ENCODE data around the gene SLCO3A1.
"Not testable (repeated sequence)": the region's sequence is repeated elsewhere in the genome, so short reads cannot be mapped to it uniquely, and the experiment has no call there.

The SLCO3A1 gene

DNA sequence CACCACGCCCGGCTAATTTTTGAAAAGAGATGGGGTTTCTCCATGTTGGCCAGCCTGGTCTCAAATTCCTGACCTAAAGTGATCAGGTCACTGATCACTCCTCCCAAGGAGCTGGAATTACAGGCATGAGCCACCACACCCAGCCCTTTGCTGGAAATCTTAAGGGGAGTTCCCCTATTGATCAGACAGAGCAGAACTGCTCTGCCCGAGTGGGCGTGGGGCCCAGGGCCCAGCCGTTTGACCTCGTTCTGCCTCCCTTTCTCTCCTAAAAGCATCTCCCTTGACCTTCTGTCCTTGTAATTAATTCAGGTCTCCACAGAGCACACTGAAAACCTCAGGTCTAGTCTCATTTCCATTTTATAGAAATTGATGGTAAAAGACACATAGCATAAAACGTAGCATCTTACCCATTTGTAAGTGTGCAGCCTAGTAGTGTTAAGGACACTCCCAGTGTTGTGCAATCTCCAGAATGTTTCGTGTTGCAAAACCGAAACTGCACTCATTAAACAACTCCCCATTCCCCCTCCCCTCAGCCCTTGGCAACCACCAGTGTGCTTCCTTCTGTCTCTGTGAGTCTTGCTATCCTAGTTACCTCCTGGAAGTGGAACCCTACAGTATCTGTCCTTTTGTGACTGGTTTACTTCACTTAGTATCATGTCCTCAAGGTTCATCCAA lies 89.3 kb downstream of the SLCO3A1 start:
- peak; percentile 29 for DNase-seq

DNA sequence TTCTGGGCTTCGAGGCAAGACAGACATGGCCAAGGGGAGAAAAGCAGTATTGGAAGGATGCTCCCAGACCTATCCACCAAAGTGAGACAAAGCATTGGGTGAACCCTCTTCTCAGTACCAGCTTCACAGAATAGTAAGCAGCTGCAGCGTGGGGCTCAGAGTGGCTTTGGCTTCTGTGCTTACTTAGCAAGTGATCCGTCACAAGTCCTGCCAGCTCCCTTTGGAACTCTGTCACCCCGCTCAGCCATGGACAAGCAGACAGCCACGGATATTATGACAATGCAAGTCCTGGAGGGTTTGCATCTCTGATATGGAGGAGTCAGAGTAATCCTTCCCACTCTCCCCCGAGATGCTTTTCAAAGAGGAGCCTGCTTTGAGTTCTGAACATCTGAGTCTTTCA lies 90.8 kb downstream of the SLCO3A1 start:
- no peak for DNase-seq

DNA sequence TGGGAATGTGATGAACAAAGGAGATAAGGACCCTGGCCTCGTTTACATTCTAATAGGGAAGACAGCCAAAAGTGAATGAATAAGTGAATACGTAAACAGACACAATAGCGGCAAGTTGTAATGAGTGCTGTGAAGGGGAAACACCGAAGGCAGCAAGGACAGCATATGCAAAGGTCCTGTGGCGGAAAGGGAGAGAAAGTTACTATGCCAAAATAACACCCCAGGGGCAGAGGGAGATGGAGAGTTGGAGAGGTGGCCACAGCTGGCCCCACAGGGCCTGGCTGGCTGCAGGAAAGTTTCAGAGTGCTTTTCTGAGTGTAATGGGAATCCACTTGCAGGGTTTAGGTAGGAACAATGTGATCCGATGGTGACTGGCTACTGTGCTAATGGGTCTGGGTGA lies 91.9 kb downstream of the SLCO3A1 start:
- DNase-seq, result no peak

DNA sequence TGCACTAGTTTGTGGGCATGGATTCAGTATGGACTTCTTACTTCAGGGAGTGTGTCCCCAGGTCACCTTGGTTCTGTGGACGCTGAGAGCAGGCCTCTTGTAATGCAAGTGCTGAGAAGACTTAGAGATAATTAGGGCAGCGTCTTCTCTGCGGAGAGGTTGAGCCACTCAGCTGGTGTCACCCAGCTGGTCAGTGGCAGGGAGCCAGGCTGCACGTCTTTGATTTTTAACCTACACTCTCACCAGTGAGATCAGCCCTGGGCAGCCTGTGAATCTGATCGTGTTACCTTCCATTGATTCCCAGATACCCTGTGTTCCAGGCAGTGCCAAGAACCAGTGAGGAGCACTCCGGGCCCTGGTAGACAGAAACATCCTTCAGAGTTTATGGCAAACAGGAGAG lies 92.6 kb downstream of the SLCO3A1 start:
- DNase-seq, result no peak

DNA sequence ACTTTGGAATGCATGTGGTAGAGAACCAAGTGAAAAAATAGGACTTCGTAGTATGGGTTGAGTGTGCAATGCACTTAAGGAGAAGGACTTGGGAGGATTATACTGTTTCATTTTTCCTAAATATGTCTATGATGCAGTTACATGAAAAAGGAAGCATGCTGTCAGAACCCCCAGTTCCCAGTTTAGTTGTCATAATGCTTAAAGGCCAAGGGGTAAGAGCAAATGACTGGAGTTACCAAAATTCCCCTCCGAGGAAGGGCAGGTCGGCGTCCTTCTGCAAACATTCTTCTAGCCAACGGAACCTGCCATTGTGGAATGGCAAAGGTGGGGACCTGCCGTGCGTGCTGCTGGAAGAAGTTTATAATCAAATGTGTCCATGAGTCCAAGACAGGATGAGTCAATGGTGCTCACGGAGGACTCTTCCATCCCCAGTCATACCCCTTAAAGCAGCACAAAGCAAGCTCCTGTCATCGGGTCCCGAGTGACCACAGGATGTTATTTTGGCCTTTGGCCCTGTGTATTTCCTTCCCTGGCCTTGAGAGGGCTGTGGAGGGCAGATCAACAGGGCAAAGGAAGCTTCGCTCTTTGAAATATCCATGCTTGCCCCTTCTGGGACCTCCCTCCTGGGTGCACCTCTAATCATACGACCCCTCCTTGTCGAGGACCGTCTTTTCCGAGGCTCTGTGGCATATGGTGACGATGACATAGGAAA lies 93.2 kb downstream of the SLCO3A1 start:
- DNase-seq, result no peak

DNA sequence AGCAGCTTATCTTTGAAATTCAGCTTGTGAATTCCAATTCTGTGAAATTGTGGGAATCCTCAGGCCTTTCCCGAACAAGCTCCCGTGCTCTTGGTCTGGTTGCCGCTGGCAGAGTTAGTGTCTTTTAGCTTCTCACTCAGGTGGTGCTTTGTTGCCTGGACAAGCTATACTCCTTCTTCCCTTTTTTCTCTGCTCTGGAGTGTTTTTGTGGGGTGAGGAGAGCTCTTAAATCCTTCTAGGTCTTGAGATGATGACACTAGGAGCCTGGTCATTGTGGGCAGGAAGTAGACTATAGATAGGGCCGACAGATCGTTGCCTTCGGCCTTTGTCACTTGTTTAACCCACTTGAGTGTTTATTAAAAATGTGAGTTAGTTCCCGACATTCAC lies 93.8 kb downstream of the SLCO3A1 start:
- DNase-seq, result no peak

DNA sequence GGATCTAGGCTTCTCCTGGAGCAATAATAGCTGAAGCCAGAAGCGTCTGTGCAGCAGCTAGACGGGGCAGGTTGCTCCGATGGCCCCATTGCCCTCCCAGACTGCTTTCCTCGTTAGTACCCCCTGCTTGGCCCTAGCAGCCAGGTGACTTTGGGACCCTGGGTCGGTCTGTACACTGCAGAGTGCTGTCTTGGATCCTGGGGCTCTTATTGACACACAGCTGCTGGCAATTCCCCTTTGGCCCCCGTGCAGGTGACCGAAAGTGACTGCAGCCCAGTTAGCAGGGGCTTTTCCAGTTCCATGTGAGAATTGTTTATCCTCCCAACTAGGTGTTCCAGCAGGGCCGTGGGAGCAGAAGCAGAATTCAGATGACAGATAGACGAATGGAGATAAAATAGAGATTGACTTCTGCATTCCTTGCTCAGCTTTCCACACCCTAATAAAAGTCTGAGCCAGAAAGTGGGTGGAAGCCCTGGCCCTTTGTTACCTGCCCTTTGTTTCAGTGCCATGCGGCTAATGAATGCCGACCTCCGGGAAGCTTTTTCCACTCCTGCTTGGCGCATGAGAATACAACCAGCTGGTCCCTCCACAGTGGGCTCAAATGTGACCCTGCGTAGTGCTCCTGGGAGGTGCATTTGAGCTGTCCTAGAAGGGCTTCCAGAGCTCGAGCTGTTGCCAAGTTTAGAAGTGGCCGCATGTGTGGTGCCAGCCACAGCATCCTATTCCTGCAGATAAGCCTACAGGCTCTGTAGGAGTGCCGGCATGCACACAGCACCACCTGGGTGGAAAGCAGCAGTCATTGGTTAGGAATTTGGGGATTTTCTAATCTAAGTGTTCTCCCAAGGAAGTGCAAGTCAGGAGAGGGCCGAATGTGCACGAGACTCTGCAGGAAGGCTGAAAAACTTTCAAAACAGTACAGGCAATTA lies 94.4 kb downstream of the SLCO3A1 start:
- no peak for DNase-seq

DNA sequence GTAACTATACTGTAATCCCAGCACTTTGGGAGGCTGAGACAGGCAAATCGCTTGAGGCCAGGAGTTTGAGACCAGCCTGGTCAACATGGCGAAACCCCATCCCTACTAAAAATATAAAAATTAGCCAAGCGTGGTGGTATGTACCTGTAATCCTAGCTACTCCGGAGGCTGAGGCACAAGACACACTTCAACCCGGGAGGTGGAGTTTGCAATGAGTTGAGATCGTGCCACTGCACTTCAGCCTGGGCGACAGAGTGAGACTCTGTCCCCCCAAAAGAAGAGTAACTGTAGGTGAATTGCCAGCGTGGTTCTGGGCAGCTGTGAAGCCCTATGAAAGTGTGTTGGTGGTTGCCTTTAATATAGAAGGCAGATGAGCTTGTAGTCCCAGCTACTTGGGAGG lies 95.9 kb downstream of the SLCO3A1 start:
- DNase-seq, result no peak

DNA sequence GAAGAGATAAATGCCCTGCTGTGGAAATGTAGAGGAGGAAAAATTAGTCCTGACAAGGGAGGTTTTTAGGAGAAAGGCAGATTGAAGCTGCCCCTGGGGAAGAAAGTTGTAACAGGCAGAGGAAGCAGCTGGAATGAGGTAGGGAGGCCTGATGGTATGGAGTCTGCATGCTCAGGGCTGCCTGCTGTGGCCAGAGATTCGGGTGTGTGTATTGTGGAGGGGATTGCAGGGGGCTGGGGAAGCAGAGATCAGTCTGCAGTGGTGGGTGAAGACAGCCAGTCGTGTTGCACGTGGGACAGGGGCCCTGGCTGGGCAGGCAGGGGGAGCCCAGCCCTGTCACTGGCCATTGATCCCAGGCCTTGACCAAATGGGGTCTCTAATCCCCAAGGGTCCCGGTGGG lies 96.5 kb downstream of the SLCO3A1 start:
- DNase-seq, result no peak

DNA sequence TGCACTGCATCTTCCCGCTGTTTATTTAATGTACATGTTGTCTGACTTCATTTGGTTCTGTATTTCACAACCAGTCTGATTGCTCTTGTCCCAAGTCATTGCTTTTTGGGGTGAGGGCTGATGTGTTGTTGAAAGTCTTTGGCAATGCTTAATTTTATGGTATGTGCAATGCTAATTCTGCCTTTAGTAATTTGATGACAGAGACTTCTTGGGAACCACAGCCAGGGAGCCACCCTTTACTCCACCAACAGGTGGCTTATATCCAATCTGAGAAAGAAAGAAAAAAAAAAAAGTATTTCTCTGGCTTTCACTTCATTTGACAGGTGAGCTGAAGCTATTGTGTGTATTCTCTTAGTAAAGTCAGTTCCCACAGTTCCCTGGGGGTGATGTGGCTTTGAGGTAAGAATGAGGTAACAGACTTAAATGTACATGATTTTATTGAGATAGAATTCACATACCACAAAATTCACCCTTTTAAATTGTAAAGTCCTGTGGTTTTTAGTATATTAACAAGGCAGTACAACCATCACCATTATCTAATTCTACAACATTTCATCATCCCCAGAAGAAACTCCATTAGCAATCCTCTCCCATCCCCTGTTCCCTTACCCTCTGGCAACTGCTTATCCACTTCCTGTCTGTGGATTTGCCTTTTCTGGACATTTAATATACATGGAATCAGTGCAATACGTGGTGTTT lies 97.3 kb downstream of the SLCO3A1 start:
- no peak for DNase-seq

DNA sequence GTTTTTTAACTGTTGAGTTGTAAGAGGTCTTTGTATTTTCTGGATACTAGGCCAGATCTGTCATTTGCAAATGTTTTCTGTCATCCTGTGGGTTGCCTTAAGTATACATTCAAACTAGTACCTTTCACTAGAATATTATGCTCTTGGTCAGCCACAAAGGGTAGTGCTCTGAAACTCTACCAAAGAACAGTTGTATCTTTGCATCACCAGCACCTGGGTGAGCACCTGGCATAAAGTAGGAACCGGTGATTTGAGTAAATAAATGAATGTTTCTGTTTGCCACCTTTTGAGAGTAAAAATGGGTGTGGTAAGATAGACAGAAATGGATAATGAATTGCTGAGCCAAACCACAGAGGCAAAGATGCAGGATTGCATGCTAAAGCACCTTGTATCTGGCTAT lies 98.7 kb downstream of the SLCO3A1 start:
- DNase-seq, result no peak

DNA sequence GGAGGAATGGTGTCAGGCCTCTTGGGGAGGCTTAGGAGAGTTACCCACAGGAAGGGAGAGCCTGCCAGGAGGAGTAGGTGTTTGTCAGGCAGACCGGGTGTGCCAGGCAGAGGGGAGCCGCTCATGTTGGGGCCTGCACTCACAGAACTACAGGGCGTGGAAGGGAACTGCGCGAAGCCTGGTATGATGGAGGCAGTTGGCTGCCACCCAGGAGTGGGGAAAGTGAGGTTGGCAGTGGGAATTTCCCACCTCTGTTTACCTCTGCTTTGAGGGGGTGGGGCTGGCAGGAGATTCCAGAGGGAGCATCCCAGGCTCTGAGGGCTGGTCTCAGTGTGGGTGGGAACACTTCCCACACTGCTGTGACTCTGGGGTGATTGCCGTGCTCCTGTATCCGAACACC lies 99.9 kb downstream of the SLCO3A1 start:
- DNase-seq, result no peak

DNA sequence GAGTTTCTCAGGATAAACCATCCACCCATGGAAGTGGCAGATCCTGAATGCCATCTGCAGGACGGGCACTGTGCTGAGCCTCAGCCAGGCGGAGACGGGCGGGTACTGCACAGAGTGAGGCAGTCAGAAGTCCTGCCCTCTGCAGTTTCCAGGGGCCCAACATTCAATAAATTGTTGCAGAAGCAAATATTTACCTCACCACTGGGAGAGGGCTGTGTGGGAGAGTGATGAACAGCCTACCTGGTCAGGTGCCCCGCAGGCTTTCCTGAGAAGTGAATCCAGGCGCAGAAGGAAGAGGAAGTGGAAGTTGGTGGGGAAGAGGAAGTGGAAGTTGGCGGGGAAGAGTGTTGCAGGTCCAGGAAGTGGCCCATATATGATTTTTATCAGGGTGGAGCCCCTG lies 100.8 kb downstream of the SLCO3A1 start:
- no peak for DNase-seq

DNA sequence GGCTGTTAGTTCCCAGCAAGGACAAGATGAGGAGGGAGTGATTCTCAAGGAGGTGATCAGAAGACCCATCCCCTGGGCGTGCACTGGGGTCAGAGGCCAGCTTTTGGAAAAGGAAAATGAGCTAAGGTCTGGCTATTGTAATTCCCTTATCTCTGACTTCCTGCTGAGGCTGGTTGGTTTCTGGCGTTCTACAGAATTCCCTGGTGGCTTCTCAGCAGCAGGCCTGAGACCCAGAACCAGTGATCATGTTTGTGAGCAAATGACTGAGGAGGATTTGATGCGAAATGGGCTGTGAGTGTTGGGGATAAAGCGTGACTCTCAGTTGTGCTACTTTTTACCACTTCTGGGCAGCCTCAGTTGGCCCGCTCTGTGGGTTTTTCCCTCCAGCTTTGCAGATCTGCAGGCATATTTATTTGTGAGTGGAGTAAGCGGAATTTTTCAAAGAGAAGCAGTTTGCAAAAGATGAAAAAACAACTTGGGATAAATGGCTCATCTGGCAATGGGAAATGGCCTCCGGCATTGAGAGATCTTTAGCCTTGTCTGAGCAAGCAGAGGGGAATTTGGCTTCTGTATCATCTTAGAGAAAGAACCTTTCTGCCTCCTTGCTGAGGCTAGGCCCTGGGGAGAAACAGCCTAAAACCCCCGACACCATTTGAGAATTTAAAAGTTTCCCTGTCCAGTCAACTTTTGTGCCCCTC lies 102.7 kb downstream of the SLCO3A1 start:
- DNase-seq, result no peak

DNA sequence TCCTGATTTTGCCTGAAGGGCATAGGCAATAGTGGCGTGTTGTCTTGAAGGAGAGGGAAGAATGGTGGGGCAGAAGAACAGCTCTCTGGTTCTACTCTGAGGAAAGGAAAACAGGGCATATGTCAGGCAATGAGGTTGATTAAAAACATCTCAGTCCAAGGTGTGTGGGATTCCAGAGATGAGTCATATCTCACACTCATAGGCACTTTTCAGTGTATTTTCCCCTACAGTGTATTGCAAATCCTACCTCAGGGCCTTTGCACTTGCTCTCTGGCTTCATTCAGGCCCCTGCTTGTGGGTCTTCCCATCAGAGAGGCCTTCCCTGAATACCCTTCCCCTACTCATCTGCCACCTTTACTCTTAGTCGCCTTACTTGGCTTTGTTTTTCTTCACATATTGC lies 107.8 kb downstream of the SLCO3A1 start:
- DNase-seq, result no peak

DNA sequence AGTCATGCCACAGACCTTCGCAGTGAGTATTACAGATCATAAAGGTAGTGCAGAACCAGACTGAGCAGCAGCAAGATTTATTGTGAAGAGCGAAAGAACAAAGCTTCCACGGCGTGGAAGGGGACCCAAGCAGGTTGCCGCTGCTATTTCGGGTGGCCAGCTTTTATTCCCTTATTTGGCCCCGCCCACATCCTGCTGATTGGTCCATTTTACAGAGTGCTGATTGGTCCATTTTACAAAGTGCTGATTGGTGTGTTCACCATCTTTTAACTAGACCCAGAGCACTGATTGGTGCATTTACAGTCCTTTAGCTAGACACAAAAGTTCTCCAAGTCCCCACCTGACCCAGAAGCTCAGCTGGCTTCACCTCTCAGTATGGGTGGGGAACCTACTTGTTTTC lies 110.2 kb downstream of the SLCO3A1 start:
- DNase-seq, result not testable (repeated sequence)

DNA sequence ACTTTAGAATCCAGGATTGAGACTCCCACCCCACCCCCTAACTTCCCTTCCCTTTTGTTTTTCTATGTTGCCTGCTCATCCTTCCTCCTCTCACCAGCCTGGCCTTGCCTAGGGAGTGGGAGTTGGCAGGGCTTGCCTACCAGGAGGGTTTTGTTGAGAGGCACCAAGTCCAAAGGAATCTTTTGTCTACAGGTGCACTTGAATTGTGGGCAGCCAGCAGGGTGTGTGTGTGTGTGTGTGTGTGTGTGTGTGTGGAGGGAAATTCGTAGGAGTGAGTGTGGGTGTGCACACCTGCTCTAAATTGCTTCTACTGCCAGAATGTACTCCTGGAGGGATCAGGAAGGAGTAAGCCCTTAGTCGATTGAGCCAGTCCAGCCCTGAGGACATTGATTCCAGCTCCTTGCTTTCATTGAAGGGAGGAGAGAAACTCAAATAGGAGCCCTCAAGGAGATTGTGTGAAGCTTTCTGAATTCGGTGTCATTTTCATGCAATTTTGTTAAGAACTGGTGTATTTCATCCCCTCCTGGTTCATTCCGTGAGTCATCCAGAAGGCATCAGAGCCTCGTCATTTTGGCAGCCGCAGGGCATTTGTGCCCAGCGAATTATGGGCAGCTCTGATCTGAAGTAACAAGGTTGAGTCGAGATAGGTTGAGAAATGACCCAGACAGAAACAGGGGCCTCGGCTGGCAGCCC lies 112.1 kb downstream of the SLCO3A1 start:
- no peak for DNase-seq

DNA sequence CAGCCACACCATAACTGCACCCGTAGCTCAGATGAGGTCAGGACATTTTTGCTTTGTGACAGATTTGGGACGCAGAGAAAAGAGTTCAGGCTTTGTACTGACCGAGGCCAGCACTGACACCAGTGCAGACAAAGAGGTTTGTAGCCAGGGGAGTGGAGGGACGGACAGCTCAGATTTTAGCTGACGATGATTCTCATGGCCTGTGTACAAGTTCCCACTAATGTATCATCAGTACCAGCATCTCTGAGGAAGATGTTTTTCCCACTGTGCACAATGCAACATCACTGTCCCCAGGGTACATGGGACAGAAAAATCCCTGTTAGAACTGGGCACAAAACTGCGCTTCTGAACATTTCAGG lies 112.7 kb downstream of the SLCO3A1 start:
- no peak for DNase-seq

DNA sequence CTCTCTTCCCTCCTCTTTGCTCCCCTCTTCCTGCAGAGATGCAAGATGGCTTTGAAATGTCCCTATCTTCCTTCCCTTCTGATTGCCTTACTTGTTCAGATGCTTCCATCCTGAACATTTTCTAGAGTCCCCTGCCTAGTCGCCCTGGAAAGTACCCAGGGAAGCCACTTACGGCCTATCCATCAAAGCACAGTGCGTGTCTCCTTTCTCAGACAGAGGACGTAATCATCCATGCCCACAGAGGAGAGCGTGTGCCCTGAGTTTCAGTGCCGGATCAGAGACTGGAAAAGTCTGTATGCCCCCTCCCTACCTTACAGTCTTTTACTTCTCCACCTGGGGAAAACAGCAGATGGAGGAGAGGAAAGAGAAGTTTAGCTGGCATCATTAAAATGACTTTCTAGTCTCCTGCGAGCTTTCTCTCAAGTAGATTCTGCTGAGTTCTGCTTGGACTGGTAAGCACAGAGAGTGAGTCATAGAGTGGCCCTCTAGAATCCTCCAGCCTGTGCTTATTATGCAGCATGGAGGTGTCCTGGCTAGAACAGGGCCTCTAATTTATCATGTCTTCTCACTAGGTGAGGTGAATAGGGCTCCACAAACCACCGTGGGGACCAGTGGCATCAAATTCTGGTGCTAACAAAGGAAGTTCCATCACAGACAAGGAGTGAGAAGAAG lies 114.6 kb downstream of the SLCO3A1 start:
- no peak for DNase-seq

DNA sequence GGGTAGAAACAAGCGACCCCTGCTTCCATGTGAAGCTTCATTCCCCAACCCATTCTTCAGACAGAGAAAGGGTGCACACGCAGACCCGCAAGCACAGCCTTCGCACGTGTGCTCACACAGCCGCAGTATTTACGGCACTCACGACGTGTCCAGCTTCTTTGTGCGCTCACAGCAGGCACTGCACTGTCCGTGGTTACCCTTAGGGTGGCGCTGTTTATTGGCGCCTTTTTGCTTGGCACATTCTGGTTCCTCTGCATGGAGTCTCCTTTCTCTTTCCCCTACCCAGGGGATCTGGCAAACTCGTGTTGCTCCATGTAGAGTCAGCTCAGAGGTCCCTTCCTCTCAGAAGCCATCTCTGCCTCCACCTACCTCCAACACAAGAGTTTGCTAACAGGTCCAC lies 115.1 kb downstream of the SLCO3A1 start:
- DNase-seq, result no peak

DNA sequence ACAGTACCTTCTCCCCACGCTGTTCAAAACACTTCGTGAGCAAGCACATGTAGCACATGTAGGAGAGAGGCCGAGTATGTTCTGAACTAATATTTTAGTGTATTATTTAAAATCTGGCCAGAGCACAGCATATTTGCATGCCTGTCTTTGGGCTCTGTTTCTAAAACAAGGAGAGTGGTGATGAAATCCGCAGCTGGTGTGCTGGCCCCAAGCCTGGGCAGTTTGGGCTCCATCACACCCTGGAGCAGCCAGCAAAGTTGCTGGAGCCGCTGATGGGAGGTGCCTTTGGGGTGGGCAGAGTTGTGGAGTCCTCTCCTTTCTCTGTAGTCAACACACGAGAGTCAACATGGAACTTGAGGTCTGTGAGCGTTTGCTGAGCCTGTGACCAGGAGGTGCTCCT lies 116.6 kb downstream of the SLCO3A1 start:
- DNase-seq, result no peak

All from CD4-positive, alpha-beta T cell treated with Interleukin-17A for 4 hours (primary cell).